Lung microvascular endothelial cell (primary cell): ENCODE data around the gene COG1. TPM values are rescaled to one million over a fixed set of nuclear protein-coding genes. Genes with fewer than 3 reads are reported as not detected.
A peak's percentile ranks its signal among the peaks of the same experiment; 100 is the strongest.

Experiments
- DNase-seq, 2 donors: peaks; one replicate each; pipeline versions ENCODE4 v3.0.0 to v3.0.0-alpha.2; 2010; ENCODE audit warnings: low read depth in 2 of 2
- total RNA-seq: library from RNA; depleted of rRNA; stranded (reverse); fragments of >200 nt; gene quantifications from 2 replicates; pipeline ENCODE4 v1.2.1, GENCODE V29; 2014

The COG1 gene
- total RNA-seq, 1 donor from 2014 or later = 16.1 TPM

GRCh38 chr17:73228748-73229236 lies 35.9 kb downstream of the COG1 start:
- peak; percentile 69 to 80 for DNase-seq

GRCh38 chr17:73230088-73230487 lies 37.2 kb downstream of the COG1 start:
- DNase-seq = no peak

- peak in 1 of 2 donors; percentile 35 for DNase-seq
Measured at GRCh38 chr17:73231395-73231794, 38.5 kb downstream of the COG1 start.

- peak; percentile 95 for DNase-seq
Measured at GRCh38 chr17:73231841-73232586, 39.2 kb downstream of the COG1 start.

GRCh38 chr17:73232587-73233373 lies 39.9 kb downstream of the COG1 start:
- peak; percentile 40 to 44 for DNase-seq

- DNase-seq = no peak
Measured at GRCh38 chr17:73234736-73235135, 41.9 kb downstream of the COG1 start.

GRCh38 chr17:73237714-73238113 lies 44.9 kb downstream of the COG1 start:
- no peak for DNase-seq

- DNase-seq = no peak
Measured at GRCh38 chr17:73240561-73240960, 47.7 kb downstream of the COG1 start.

GRCh38 chr17:73247726-73248125 lies 54.9 kb downstream of the COG1 start:
- DNase-seq = peak in 1 of 2 donors; percentile 41

GRCh38 chr17:73248532-73248931 lies 55.7 kb downstream of the COG1 start:
- DNase-seq = no peak

- DNase-seq = no peak
Measured at GRCh38 chr17:73249700-73250099, 56.8 kb downstream of the COG1 start.

GRCh38 chr17:73250851-73251640 lies 58.2 kb downstream of the COG1 start:
- no peak for DNase-seq

GRCh38 chr17:73251871-73252270 lies 59.0 kb downstream of the COG1 start:
- no peak for DNase-seq

GRCh38 chr17:73255671-73256181 lies 62.9 kb downstream of the COG1 start:
- DNase-seq = peak; percentile 50 to 66

GRCh38 chr17:73256220-73256619 lies 63.4 kb downstream of the COG1 start:
- no peak for DNase-seq

GRCh38 chr17:73257516-73257915 lies 64.7 kb downstream of the COG1 start:
- DNase-seq = no peak

Other genes starting within 250 kb of the COG1 start
- gene SLC39A11, start 100.4 kb upstream of the COG1 start, total RNA-seq = 6.5 and 12.7 TPM in 2 replicates
- gene SSTR2, start 28.0 kb upstream of the COG1 start, total RNA-seq = not detected in 2 replicates
- not detected in 2 replicates for gene CPSF4L, start 68.8 kb downstream of the COG1 start, total RNA-seq
- 3.8 and 7.2 TPM in 2 replicates for gene CDC42EP4, start 118.9 kb downstream of the COG1 start, total RNA-seq